GM23338 (cell line): ENCODE data around the gene CHST11. TPM values are rescaled to one million over a fixed set of nuclear protein-coding genes. Genes with fewer than 3 reads are reported as not detected.

Experiments used
- ATAC-seq: fragments of 200-7000 bp; cut with Tn5 transposase; 3 replicates; pipeline ENCODE4 v1.9.1; 2020
- DNase-seq: peaks from one replicate; pipeline ENCODE4 v3.0.0-alpha.2; 2015; ENCODE audit warnings: low spot score
- H2AFZ ChIP-seq: fragments of 200-600 bp; sonication (generic); 2 replicates; pipeline ENCODE4 v1.8.0; 2016; ENCODE audit warnings: antibody characterized with exemption, mild to moderate bottlenecking, moderate library complexity
- H3F3A ChIP-seq: fragments of 200-600 bp; sonication (generic); replicated peaks from 2 replicates; pipeline ENCODE4 v1.8.0; 2017; ENCODE audit warnings: antibody characterized with exemption, mixed run types, low read depth
- H3K27ac ChIP-seq: fragments of 200-600 bp; sonication (generic); 2 replicates; pipeline ENCODE4 v1.6.1; 2016; ENCODE audit warnings: low read depth
- H3K27me3 ChIP-seq: fragments of 200-600 bp; sonication (generic); 2 replicates; pipeline ENCODE4 v1.8.0; 2016; ENCODE audit warnings: mild to moderate bottlenecking, mixed run types, moderate library complexity; ENCODE audit not compliant: insufficient read depth
- H3K36me3 ChIP-seq: fragments of 200-600 bp; sonication (generic); 2 replicates; pipeline ENCODE4 v1.8.0; 2016; ENCODE audit warnings: mild to moderate bottlenecking; ENCODE audit not compliant: insufficient read depth
- H3K4me1 ChIP-seq: fragments of 200-600 bp; sonication (generic); 2 replicates; pipeline ENCODE4 v1.8.0; 2016; ENCODE audit warnings: mild to moderate bottlenecking, moderate library complexity; ENCODE audit not compliant: insufficient read depth
- H3K4me2 ChIP-seq: fragments of 200-600 bp; sonication (generic); 2 replicates; pipeline ENCODE4 v1.7.1; 2017; ENCODE audit warnings: mixed run types
- H3K4me3 ChIP-seq: fragments of 200-600 bp; sonication (generic); 2 replicates; pipeline ENCODE4 v1.6.1; 2016; ENCODE audit warnings: mixed run types
- H3K79me2 ChIP-seq: fragments of 200-600 bp; sonication (generic); replicated peaks from 2 replicates; pipeline ENCODE4 v1.8.0; 2017; ENCODE audit warnings: mild to moderate bottlenecking; ENCODE audit not compliant: insufficient read depth
- H3K9me2 ChIP-seq: fragments of 200-600 bp; sonication (generic); 2 replicates; pipeline ENCODE4 v1.8.0; 2017; ENCODE audit not compliant: insufficient read depth
- H4K20me1 ChIP-seq: fragments of 200-600 bp; sonication (generic); replicated peaks from 2 replicates; pipeline ENCODE4 v1.8.0; 2017; ENCODE audit warnings: mild to moderate bottlenecking; ENCODE audit not compliant: insufficient read depth
- H3K27ac Mint-ChIP-seq: 2 replicates; pipeline ENCODE4 v1.8.0; 2020; ENCODE audit warnings: inconsistent platforms, mild to moderate bottlenecking, moderate library complexity, mixed read lengths
- H3K27me3 Mint-ChIP-seq: 3 replicates; pipeline ENCODE4 v1.8.0; 2022; ENCODE audit warnings: low read depth, mild to moderate bottlenecking, moderate library complexity, mixed read lengths, inconsistent platforms; ENCODE audit not compliant: insufficient read depth, poor library complexity
- H3K36me3 Mint-ChIP-seq: 3 replicates; pipeline ENCODE4 v1.8.0; 2021; ENCODE audit warnings: low read depth, mild to moderate bottlenecking, inconsistent platforms, moderate library complexity, mixed read lengths
- H3K4me1 Mint-ChIP-seq: 3 replicates; pipeline ENCODE4 v1.8.0; 2020; ENCODE audit warnings: mild to moderate bottlenecking, inconsistent platforms, mixed read lengths
- H3K4me3 Mint-ChIP-seq: 3 replicates; pipeline ENCODE4 v1.8.0; 2021; ENCODE audit warnings: moderate library complexity, mild to moderate bottlenecking, inconsistent platforms, mixed read lengths
- H3K9me3 Mint-ChIP-seq: 3 replicates; pipeline ENCODE4 v1.8.0; 2020; ENCODE audit warnings: moderate library complexity, mild to moderate bottlenecking, inconsistent platforms, mixed read lengths
- CREB1 ChIP-seq: fragments of 250-450 bp; sonication (Bioruptor Pico); IDR thresholded peaks from 2 replicates; pipeline ENCODE4 v1.5.0; 2020; ENCODE audit warnings: low read depth, mild to moderate bottlenecking, moderate library complexity
- CTCF ChIP-seq, 2 experiments: fragments of 200-600 bp in 1 of 2; sonication (generic) in 1 of 2; conservative IDR thresholded peaks; 2 replicates each; pipeline versions ENCODE4 v1.5.1 to v1.6.1; 2016 to 2017; ENCODE audit warnings: antibody characterized with exemption in 2 of 2, low read depth in 2 of 2, mild to moderate bottlenecking in 2 of 2, moderate library complexity in 1 of 2
- ETS1 ChIP-seq: IDR thresholded peaks from 2 replicates; pipeline ENCODE4 v1.6.1; 2016; ENCODE audit warnings: antibody characterized with exemption
- EZH2 ChIP-seq: fragments of 200-600 bp; sonication (generic); IDR thresholded peaks from one replicate; pipeline ENCODE4 v1.8.0; 2017; ENCODE audit warnings: antibody characterized with exemption, mild to moderate bottlenecking, low read depth; ENCODE audit not compliant: unreplicated experiment
- EZH2phosphoT487 ChIP-seq: fragments of 200-600 bp; sonication (generic); IDR thresholded peaks from one replicate; pipeline ENCODE4 v1.8.1; 2018; ENCODE audit warnings: antibody characterized with exemption; ENCODE audit not compliant: unreplicated experiment
- JUNB ChIP-seq: IDR thresholded peaks from one replicate; pipeline ENCODE4 v1.6.1; 2016; ENCODE audit warnings: antibody characterized with exemption; ENCODE audit not compliant: unreplicated experiment
- NANOG ChIP-seq: IDR thresholded peaks from 2 replicates; pipeline ENCODE4 v1.6.1; 2016; ENCODE audit warnings: antibody characterized with exemption, borderline replicate concordance
- POLR2AphosphoS5 ChIP-seq: IDR thresholded peaks from 2 replicates; pipeline ENCODE4 v1.6.1; 2016; ENCODE audit warnings: antibody characterized with exemption, low read depth
- REST ChIP-seq: IDR thresholded peaks from one replicate; pipeline ENCODE4 v1.6.1; 2018; ENCODE audit warnings: antibody characterized with exemption; ENCODE audit not compliant: unreplicated experiment
- STAT1 ChIP-seq: IDR thresholded peaks from one replicate; pipeline ENCODE4 v1.6.1; 2016; ENCODE audit warnings: antibody characterized with exemption; ENCODE audit not compliant: unreplicated experiment
- ZNF114 ChIP-seq: fragments of 250-450 bp; sonication (Bioruptor Pico); IDR thresholded peaks from 2 replicates; pipeline ENCODE4 v1.5.0; 2020; ENCODE audit warnings: mild to moderate bottlenecking, moderate library complexity
- ZNF331 ChIP-seq: fragments of 250-450 bp; sonication (Bioruptor Pico); IDR thresholded peaks from 2 replicates; pipeline ENCODE4 v1.5.0; 2020; ENCODE audit warnings: low read depth, mild to moderate bottlenecking, moderate library complexity
- ZNF462 ChIP-seq: fragments of 250-450 bp; sonication (Bioruptor Pico); IDR thresholded peaks from 2 replicates; pipeline ENCODE4 v1.5.0; 2020; ENCODE audit warnings: mild to moderate bottlenecking, moderate library complexity
- polyA plus RNA-seq: library from polyadenylated mRNA; unstranded; fragments of >200 nt; fragmentation: Nextera tagmentation; extraction: Ambion mirVana; gene quantifications from 2 replicates; pipeline ENCODE4 v1.2.1, GENCODE V29; 2016
- total RNA-seq: library from RNA; depleted of rRNA; stranded (reverse); fragments of >200 nt; shearing (Covaris generic); gene quantifications from 2 replicates; pipeline ENCODE4 v1.2.3, GENCODE V29; 2014

Gene CHST11
- total and polyA plus RNA-seq, 2 experiments from 2014 or later = 7.7 to 25.7 TPM

- TF ChIP-seq ZNF114 = no peak
Observed at GRCh38 chr12:104435765-104436164, 21.0 kb upstream of the CHST11 start (continued).

- no peaks in the 10 kb centered on the region for H3K36me3 Mint-ChIP-seq
- no peak overlapping the region for H3K27ac Mint-ChIP-seq
- H2AFZ ChIP-seq = no peak overlapping the region
Observed at GRCh38 chr12:104436790-104437189, 20.0 kb upstream of the CHST11 start.

More at GRCh38 chr12:104436790-104437189, 20.0 kb upstream of the CHST11 start:
- Histone ChIP-seq H3K4me1 (no peaks in the 10 kb centered on the region), H3K27me3 (no peaks in the 10 kb centered on the region), H3K36me3 (no peaks in the 10 kb centered on the region), H3K4me2 (no peak overlapping the region), H3K4me3 (no peak overlapping the region), H3F3A (no peaks in the 10 kb centered on the region), H3K27ac (no peak overlapping the region), H3K9me2 (no peaks in the 10 kb centered on the region), H3K79me2 (no peaks in the 10 kb centered on the region), H4K20me1 (no peaks in the 10 kb centered on the region)
- no peaks in the 10 kb centered on the region for H3K9me3 Mint-ChIP-seq
- no peak overlapping the region for H3K4me3 Mint-ChIP-seq
- TF ChIP-seq NANOG = no peak
- no peak for TF ChIP-seq REST
- TF ChIP-seq EZH2phosphoT487 = no peak
- TF ChIP-seq STAT1 = no peak
- no peak for TF ChIP-seq ZNF114
- no peak for TF ChIP-seq EZH2
- no peak for TF ChIP-seq CREB1
- no peak for TF ChIP-seq POLR2AphosphoS5
- TF ChIP-seq ZNF331 (CRISPR knock-in tag) = no peak
- TF ChIP-seq ETS1 = no peak
- TF ChIP-seq JUNB = no peak
- TF ChIP-seq CTCF (conservative IDR thresholded peaks at IDR 0.05; ENCODE audit: low read depth in 2 of 2) = no peak
- no peak for TF ChIP-seq ZNF462 (CRISPR knock-in tag)
- no peaks in the 10 kb centered on the region for H3K4me1 Mint-ChIP-seq
- H3K27me3 Mint-ChIP-seq = peaks cover 2% of the 10 kb centered on the region
- ATAC-seq = no peak
- DNase-seq = no peak
